ENCODE measurements around the gene NINJ1.
A peak's percentile ranks its signal among the peaks of the same experiment; 100 is the strongest.

The NINJ1 gene

GRCh38 chr9:93127395-93127911 lies 6.6 kb downstream of the NINJ1 start:
- TF ChIP-seq, protein P1, sequence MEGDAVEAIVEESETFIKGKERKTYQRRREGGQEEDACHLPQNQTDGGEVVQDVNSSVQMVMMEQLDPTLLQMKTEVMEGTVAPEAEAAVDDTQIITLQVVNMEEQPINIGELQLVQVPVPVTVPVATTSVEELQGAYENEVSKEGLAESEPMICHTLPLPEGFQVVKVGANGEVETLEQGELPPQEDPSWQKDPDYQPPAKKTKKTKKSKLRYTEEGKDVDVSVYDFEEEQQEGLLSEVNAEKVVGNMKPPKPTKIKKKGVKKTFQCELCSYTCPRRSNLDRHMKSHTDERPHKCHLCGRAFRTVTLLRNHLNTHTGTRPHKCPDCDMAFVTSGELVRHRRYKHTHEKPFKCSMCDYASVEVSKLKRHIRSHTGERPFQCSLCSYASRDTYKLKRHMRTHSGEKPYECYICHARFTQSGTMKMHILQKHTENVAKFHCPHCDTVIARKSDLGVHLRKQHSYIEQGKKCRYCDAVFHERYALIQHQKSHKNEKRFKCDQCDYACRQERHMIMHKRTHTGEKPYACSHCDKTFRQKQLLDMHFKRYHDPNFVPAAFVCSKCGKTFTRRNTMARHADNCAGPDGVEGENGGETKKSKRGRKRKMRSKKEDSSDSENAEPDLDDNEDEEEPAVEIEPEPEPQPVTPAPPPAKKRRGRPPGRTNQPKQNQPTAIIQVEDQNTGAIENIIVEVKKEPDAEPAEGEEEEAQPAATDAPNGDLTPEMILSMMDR (IDR thresholded peaks at IDR 0.05; ENCODE audit: insufficient read depth, missing control alignments): no peak
- no peak for FAIRE-seq
- DNase-seq (ENCODE audit: insufficient read length, low spot score): no peak

DNA sequence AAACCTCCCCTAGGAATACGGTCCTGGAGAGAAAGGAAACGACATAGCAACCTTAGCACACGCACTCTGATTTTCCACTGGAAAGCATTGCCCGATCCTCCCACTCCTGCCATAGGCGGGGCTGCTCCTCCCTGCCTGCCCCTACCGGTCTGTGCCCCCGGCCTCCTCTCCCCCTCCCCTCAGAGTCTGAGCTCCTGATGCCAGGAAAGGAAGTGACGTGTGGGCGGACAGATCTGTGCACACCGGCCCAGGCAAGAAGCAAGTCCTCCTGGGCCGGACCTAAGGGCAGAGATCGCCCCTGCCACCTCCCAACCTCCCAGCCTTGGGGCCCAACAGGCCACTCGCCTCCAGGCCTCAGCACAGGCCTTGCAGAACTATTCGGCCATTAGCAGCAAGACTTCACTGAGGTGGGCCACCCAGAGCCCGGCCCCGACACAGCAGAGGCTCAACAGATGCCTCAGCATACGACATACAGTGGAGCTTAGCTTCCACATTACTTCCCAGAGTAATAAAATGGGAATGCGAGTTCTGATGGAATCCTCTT lies 7.2 kb downstream of the NINJ1 start:
- peak; percentile 15 for DNase-seq (ENCODE audit: insufficient read length, low spot score)
- no peak for FAIRE-seq
- TF ChIP-seq, protein P1 (IDR thresholded peaks at IDR 0.05; ENCODE audit: insufficient read depth, missing control alignments): no peak

GRCh38 chr9:93126151-93126781 lies 7.8 kb downstream of the NINJ1 start:
- DNase-seq (ENCODE audit: insufficient read length, low spot score) (peak; percentile 14), FAIRE-seq (no peak)
- TF ChIP-seq, protein P1 (IDR thresholded peaks at IDR 0.05; ENCODE audit: insufficient read depth, missing control alignments): no peak

- peak; percentile 7 for DNase-seq (ENCODE audit: insufficient read length, low spot score)
- TF ChIP-seq, protein P1 (IDR thresholded peaks at IDR 0.05; ENCODE audit: insufficient read depth, missing control alignments): no peak
- FAIRE-seq: no peak
These were observed 8.6 kb downstream of the NINJ1 start for GRCh38 chr9:93125331-93125894.

DNA sequence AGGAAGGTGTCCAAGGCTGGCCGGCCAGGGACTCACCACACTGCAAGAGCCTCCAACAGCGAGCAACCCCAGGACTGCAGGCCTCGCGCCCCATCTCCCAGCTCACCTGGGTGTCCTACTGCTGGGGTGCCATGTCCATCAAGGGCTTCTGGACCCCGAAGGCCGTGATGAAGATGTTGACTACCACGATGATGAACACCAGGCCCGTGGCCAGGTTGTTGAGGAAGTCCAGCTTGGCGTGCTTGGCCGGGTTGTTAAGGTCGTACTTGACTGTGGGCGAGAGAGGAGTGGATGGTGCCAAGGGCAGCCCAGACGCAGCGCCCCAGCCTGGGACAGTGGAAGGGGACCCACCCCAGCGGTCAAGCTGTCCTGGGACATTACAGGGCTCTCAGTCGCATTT lies 9.3 kb downstream of the NINJ1 start:
- FAIRE-seq (no peak), DNase-seq (ENCODE audit: insufficient read length, low spot score) (peak; percentile 11)
- TF ChIP-seq, protein P1 (IDR thresholded peaks at IDR 0.05; ENCODE audit: insufficient read depth, missing control alignments): no peak

DNA sequence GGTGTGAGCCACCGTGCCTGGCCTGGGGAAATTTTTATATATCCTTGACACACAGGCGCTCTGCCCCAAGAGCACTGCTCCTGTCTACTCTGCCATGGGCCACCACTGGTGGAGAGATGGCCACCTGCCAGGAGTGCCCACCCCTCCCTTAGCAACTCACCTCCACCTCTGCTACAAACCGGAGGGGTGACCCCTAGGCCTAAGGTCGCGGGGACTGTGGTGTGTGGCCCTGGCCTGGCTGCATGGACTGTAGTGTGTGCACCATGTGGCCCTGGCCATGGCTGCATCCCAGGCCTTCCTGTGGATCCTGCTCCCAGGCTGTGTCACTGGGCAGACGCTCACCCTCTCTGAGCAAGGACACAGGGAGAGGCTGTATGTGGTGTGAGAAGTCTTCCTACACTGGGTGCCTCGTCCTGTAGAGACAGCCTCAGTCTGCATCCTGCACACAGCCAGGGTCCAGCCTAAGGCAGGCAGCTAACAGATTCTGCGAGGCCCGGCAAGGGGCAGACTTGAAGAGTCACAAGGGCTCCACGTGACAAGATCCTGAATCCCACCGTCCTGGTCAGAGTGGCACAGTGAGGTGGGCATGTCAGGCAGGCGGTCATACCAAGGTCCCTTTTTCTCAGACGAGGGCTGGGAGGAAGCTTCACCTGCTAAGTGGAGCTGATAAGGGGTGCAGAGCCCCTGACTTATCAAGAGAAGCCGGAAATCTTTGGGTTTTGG lies 10.3 kb downstream of the NINJ1 start:
- FAIRE-seq (no peak), DNase-seq (ENCODE audit: insufficient read length, low spot score) (peak; percentile 7)
- TF ChIP-seq, protein P1 (IDR thresholded peaks at IDR 0.05; ENCODE audit: insufficient read depth, missing control alignments): no peak

All from D721Med (cell line).